ENCODE results near the gene CC2D2A. TPM values are rescaled to one million over a fixed set of nuclear protein-coding genes. Genes with fewer than 3 reads are reported as not detected.
A peak's percentile ranks its signal among the peaks of the same experiment; 100 is the strongest.

CC2D2A gene
- total RNA-seq, 4 donors from 2014 or later = 5.6 to 36.7 (median 9.6) TPM

- TF ChIP-seq POLR2A (IDR thresholded peaks at IDR 0.05) = no peak
- TF ChIP-seq POLR2AphosphoS5 (IDR thresholded peaks at IDR 0.05) = no peak
- no peak for TF ChIP-seq EP300 (IDR thresholded peaks at IDR 0.05; ENCODE audit: low read depth)
- TF ChIP-seq, protein P1, sequence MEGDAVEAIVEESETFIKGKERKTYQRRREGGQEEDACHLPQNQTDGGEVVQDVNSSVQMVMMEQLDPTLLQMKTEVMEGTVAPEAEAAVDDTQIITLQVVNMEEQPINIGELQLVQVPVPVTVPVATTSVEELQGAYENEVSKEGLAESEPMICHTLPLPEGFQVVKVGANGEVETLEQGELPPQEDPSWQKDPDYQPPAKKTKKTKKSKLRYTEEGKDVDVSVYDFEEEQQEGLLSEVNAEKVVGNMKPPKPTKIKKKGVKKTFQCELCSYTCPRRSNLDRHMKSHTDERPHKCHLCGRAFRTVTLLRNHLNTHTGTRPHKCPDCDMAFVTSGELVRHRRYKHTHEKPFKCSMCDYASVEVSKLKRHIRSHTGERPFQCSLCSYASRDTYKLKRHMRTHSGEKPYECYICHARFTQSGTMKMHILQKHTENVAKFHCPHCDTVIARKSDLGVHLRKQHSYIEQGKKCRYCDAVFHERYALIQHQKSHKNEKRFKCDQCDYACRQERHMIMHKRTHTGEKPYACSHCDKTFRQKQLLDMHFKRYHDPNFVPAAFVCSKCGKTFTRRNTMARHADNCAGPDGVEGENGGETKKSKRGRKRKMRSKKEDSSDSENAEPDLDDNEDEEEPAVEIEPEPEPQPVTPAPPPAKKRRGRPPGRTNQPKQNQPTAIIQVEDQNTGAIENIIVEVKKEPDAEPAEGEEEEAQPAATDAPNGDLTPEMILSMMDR (IDR thresholded peaks at IDR 0.05) = no peak
- Histone ChIP-seq H3K27me3 (no peaks in the 10 kb centered on the region), H3K4me1 (peaks cover 21 to 77% (median 35%) of the 10 kb centered on the region in 4 donors), H3K4me3 (no peak overlapping the region), H3K9me3 (no peaks in the 10 kb centered on the region), H3K36me3 (no peaks in the 10 kb centered on the region), H3K27ac (peak overlapping the region in 1 of 4 donors; percentile 100)
- WGBS, 2 donors (ENCODE audit: low coverage in 1 of 2) = 46 to 63% methylated on average over 2 of the region's 2 CpGs
- in situ Hi-C loops (cut with MboI; ENCODE audit: low pct_ligation_motif_present in 1 of 4, low pct_unique_long_range_greater_than_20kb in 1 of 4, low sequenced_read_pairs in 3 of 4) = loop anchor here in 2 of 4 donors (10.0 to 25.0 kb wide), 2 partner anchors 404 to 411 kb away; no protein-coding TSS in a partner anchor
- DNase-seq = no peak
- intact Hi-C loops (cut with DNase I; ENCODE audit: low total_unique reads) = loop anchor here (10.0 kb wide), 1 partner anchor 94 kb away; no protein-coding TSS in a partner anchor
Observed at GRCh38 chr4:15648600-15648999, 178.9 kb downstream of the CC2D2A start.

- Histone ChIP-seq H3K4me3 (no peak overlapping the region), H3K27ac (peak overlapping the region; percentile 11 to 100 (median 59)), H3K27me3 (no peaks in the 10 kb centered on the region), H3K4me1 (peaks cover 17 to 71% (median 41%) of the 10 kb centered on the region in 4 donors), H3K9me3 (no peaks in the 10 kb centered on the region), H3K36me3 (no peaks in the 10 kb centered on the region)
- WGBS, 2 donors (ENCODE audit: low coverage in 1 of 2) = 15 to 27% methylated on average over 4 to 5 of the region's 5 CpGs
- DNase-seq = peak; percentile 29
- intact Hi-C loops (cut with DNase I; ENCODE audit: low total_unique reads) = loop anchor here (5.0 to 10.0 kb wide), 2 partner anchors 95 to 173 kb away; no protein-coding TSS in a partner anchor
- in situ Hi-C loops (cut with MboI; ENCODE audit: low pct_ligation_motif_present in 1 of 4, low pct_unique_long_range_greater_than_20kb in 1 of 4, low sequenced_read_pairs in 3 of 4) = loop anchor here in 2 of 4 donors (10.0 to 25.0 kb wide), 2 partner anchors 405 to 413 kb away; no protein-coding TSS in a partner anchor
- TF ChIP-seq POLR2AphosphoS5 (IDR thresholded peaks at IDR 0.05) = no peak
- TF ChIP-seq, protein P1 (IDR thresholded peaks at IDR 0.05) = peak; percentile 56 to 65 (median 58)
Observed at GRCh38 chr4:15649914-15650545, 180.3 kb downstream of the CC2D2A start.

Small RNA genes lying within 50 kb of the gene (small RNA-seq; reads per million reads assigned to genes)
- gene AC007016.1 = 0 reads per million in 4 donors

Other genes with a start within 250 kb of the CC2D2A start
- 1 to 10 TPM in 3 of 4 donors, not detected in 1; 3.7 to 8.4 (median 3.7) TPM for gene C1QTNF7, start 41.8 kb upstream of the CC2D2A start, total RNA-seq
- gene FBXL5, start 185.5 kb downstream of the CC2D2A start, total RNA-seq = 100 to 1,000 TPM in 2 of 4 donors, 10 to 100 TPM in 2; 31.8 to 141 (median 77.5) TPM
- 10 to 100 TPM in 3 of 4 donors, 1 to 10 TPM in 1; 6.4 to 46.6 (median 28.0) TPM for gene FAM200B, start 211.9 kb downstream of the CC2D2A start, total RNA-seq
- 10 to 100 TPM in 1 of 4 donors, 1 to 10 TPM in 1, not detected in 2; 4.3 to 19.4 TPM for gene BST1, start 233.2 kb downstream of the CC2D2A start, total RNA-seq

All from transverse colon (tissue), 4 donors.